HL-60/S4 treated with phorbol 12-myristate 13-acetate at 8.2 ng/mL for 4 days and 3 days (cell line): ENCODE data around the gene APCDD1L.
"Not testable (repeated sequence)": the region's sequence is repeated elsewhere in the genome, so short reads cannot be mapped to it uniquely, and the experiment has no call there.

ENCODE experiments used
- in situ Hi-C: fragments of 300-500 bp; cut with MboI; formaldehyde crosslinking; loops from 2 replicates; pipeline ENCODE4 v1.15.0; 2022; ENCODE audit warnings: low sequenced_read_pairs

The APCDD1L gene

GRCh38 chr20:58545565-58546415, 30.6 kb upstream of the APCDD1L start:
- in situ Hi-C loops, result no loop called here

- in situ Hi-C loops, result no loop called here
These were observed 29.7 kb upstream of the APCDD1L start for GRCh38 chr20:58544891-58545290.

GRCh38 chr20:58544286-58544685, 29.1 kb upstream of the APCDD1L start:
- in situ Hi-C loops, result no loop called here

- in situ Hi-C loops, result no loop called here
These were observed 28.1 kb upstream of the APCDD1L start for GRCh38 chr20:58543274-58543673.

GRCh38 chr20:58542411-58543095, 27.4 kb upstream of the APCDD1L start:
- in situ Hi-C loops, result no loop called here

GRCh38 chr20:58542034-58542410, 26.8 kb upstream of the APCDD1L start:
- in situ Hi-C loops, result not testable (repeated sequence)

- in situ Hi-C loops, result no loop called here
These were observed 23.6 kb upstream of the APCDD1L start for GRCh38 chr20:58538752-58539151.

GRCh38 chr20:58537831-58538230, 22.6 kb upstream of the APCDD1L start:
- in situ Hi-C loops, result no loop called here

- in situ Hi-C loops, result no loop called here
These were observed 21.1 kb upstream of the APCDD1L start for GRCh38 chr20:58536289-58536688.

GRCh38 chr20:58531657-58532056, 16.5 kb upstream of the APCDD1L start:
- in situ Hi-C loops, result no loop called here

- in situ Hi-C loops, result no loop called here
These were observed 15.9 kb upstream of the APCDD1L start for GRCh38 chr20:58531063-58531462.

- in situ Hi-C loops, result no loop called here
These were observed 13.2 kb upstream of the APCDD1L start for GRCh38 chr20:58528412-58528811.

- in situ Hi-C loops, result no loop called here
These were observed 11.2 kb upstream of the APCDD1L start for GRCh38 chr20:58526411-58526810.

GRCh38 chr20:58524814-58525213, 9.6 kb upstream of the APCDD1L start:
- in situ Hi-C loops, result no loop called here

GRCh38 chr20:58523971-58524315, 8.7 kb upstream of the APCDD1L start:
- in situ Hi-C loops, result no loop called here

GRCh38 chr20:58523072-58523970, 8.1 kb upstream of the APCDD1L start:
- in situ Hi-C loops, result no loop called here

- in situ Hi-C loops, result no loop called here
These were observed 7.5 kb upstream of the APCDD1L start for GRCh38 chr20:58522666-58523065.

- in situ Hi-C loops, result no loop called here
These were observed 6.6 kb upstream of the APCDD1L start for GRCh38 chr20:58521763-58522162.

- in situ Hi-C loops, result no loop called here
These were observed 4.9 kb upstream of the APCDD1L start for GRCh38 chr20:58519940-58520712.

- in situ Hi-C loops, result no loop called here
These were observed 3.8 kb upstream of the APCDD1L start for GRCh38 chr20:58518896-58519593.
